Stimulated activated CD8-positive, alpha-beta memory T cell treated with anti-CD3 and anti-CD28 coated beads, Interleukin-4, amount 100 ng/mL, for 48 hours (primary cell): ENCODE data around the gene ALPK3.

Source experiments
- DNase-seq: peaks from one replicate; pipeline ENCODE4 v3.0.0-alpha.2; 2020

ALPK3 gene

GRCh38 chr15:84847382-84847781 is 30.2 kb downstream of the ALPK3 start:
- no peak for DNase-seq

DNA sequence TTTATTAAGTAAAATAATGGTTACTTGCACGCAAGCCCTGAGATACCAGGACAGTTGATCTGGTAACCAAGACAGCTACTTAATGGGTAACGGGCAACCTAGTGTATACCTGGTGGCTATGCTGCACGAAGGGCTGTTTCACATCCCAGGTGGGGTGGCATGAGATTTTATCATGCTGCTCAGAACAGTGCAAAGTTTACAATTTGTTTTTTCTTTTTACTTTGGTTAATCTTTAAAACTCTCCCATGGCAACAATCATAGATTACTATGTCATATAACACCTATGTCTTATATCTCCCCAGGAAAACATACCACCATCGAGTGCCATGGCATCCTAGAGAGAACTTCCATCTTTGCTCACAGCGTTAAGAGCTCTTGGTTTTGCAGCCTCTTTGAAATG is 35.1 kb downstream of the ALPK3 start:
- DNase-seq = no peak

- no peak for DNase-seq
Measured at GRCh38 chr15:84855136-84855535, 38.0 kb downstream of the ALPK3 start.

- DNase-seq = no peak
Measured at GRCh38 chr15:84855765-84856164, 38.6 kb downstream of the ALPK3 start.

- DNase-seq = no peak
Measured at GRCh38 chr15:84856731-84857417, 39.7 kb downstream of the ALPK3 start.

DNA sequence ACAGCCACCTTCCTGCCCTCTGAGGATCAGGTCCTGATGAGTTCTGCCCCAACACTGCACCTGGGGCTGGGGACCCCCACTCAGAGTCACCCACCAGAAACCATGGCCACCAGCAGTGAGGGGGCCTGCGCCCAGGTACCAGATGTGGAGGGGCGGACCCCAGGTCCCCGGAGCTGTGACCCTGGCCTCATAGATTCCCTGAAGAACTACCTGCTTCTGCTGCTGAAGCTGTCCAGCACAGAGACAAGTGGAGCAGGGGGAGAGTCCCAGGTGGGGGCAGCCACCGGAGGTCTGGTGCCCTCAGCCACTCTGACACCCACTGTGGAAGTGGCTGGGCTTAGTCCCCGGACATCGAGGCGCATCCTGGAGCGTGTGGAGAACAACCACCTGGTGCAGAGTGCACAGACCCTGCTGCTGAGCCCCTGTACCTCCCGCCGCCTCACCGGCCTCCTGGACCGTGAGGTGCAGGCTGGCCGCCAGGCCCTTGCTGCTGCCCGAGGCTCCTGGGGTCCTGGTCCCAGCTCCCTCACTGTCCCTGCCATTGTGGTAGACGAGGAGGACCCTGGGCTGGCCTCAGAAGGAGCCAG is 40.4 kb downstream of the ALPK3 start:
- no peak for DNase-seq

DNA sequence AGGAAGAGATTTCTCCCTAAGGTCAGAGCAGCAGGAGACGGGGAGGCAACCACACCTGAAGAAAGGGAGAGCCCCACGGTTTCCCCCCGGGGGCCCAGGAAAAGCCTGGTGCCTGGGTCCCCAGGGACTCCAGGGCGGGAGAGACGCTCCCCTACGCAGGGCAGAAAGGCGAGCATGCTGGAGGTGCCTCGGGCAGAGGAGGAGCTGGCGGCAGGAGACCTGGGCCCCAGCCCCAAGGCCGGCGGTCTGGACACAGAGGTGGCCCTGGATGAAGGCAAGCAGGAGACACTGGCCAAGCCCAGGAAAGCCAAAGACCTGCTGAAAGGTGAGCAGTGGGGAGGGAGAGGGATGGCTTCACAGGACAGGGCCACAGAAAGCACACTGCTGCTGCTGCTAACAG is 41.1 kb downstream of the ALPK3 start:
- no peak for DNase-seq

- DNase-seq = no peak
Measured at GRCh38 chr15:84859144-84859543, 42.0 kb downstream of the ALPK3 start.

DNA sequence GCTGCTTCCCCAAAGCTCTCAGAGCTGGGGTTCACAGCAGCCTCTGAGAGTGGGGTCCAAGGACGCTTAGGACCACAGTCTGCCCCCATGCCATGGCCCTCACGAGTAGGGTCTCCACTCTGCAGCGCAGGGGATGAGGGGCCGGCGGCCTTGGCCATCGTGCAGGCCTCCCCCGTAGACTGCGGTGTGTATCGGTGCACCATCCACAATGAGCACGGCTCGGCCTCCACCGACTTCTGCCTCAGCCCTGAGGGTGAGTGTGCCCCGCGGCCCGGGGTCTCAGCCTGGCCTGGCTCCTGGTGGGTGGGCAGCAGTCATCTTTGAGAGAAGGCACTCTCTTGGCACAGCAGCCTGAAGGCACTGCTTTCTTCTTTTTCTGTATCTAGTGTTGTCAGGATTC is 42.5 kb downstream of the ALPK3 start:
- DNase-seq = no peak

DNA sequence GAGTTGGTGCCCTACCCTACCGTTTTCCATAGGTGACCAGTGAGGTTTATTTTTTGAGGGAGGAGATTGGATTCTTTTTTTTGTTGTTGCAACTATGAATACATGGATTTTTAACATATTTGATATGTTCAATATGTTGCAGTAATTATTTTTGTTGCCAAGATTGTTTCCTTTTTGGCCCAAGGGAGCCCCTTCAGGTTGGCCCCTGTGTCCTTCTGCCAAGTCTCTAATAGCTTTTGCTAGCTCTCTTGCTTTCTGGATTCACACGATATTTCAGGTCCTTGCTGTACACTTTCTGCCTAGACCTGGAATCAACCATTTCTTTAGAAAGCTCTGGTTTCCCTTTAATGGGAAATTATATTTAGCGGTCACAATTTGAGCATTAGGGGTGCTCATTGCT is 44.6 kb downstream of the ALPK3 start:
- no peak for DNase-seq

DNA sequence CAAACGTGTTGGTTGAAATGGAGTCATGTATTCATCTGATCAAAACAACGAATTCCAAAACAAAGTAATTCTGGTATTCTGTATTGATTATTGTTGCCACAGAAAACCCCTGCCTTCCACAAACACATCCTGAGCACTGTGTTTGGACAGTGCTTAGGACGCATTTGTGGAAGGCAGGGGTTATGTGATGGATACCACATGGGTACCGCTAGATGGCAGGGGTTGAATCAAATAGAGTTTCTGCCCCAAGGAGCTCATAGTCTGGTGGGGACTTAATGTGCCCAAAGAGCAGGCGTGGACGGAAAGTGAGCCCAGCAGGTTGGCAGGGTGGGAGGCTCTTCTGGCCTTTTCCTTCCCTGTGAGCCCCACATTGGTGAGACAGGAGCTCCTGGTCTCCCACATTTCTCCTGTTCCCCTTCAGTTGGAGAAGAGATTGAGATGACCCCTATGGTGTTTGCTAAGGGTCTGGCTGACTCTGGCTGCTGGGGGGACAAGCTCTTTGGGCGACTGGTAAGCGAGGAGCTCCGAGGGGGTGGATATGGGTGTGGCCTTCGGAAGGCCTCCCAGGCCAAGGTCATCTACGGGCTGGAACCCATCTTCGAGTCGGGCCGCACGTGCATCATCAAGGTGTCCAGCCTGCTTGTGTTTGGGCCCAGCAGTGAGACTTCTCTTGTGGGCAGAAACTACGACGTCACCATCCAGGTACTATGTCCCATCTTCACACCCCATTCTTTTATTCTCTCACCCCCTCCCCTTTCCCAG is 45.2 kb downstream of the ALPK3 start:
- no peak for DNase-seq

DNA sequence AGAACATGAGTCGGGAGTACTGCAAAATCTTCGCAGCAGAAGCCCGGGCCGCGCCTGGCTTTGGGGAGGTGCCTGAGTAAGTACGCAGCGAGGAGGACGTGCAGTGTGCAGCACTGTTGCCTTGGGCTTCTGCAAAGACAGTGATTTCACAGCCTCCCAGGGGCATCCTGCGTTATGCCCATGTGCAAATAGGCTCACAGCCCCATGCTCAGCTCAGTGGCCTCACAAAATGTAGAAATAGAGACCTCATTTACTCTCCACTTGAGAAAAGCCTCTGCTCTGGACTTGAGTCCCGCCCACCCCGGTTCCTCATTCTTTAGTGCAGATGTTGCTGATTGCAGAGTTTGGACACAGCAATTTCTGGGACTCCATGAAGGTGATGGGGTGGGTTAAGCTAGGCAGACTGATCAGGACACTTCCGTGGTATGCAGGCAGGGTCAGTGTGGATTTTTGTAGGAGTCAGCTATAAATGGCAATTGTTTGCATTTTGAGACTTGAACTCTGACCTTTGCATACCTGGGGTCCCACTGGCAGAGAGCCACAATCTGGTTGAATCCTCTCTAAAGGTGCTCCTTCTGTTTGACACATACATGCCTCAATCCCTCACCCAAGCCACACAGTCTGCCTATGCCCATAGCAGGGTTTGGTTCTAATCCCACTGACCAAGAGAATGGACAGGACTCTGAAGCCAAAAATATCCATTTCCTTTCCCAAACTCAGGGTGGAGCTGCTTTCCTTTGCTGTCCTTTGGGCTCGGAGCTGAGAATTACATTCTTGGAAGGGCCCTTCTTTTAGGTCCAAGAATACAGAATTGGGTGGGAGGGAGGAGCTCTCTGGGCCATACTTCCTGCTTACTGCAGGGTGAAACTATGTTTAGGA is 46.6 kb downstream of the ALPK3 start:
- DNase-seq = no peak

GRCh38 chr15:84864444-84864795 is 47.3 kb downstream of the ALPK3 start:
- no peak for DNase-seq

GRCh38 chr15:84865074-84865569 is 48.0 kb downstream of the ALPK3 start:
- no peak for DNase-seq

- no peak for DNase-seq
Measured at GRCh38 chr15:84868037-84868880, 51.1 kb downstream of the ALPK3 start.

DNA sequence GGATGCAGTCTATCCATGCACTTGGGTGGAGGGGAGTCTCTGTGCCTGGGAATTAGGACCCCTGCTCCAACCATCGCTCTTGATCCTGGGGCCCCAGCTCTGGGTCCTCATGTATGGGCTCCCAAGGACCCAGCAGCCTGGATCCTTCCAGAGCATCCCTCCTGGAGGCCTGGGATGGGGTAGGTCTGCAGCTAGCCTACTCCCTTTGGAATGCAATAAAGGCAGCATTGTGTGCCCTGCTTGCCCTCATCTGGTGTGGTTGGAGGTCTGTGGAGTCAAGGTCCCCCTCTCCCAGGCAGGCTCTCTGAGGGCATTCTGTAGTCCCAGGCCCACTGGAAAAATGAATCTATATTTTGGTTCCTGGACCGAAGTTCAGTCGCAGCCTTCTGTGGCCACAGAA is 52.4 kb downstream of the ALPK3 start:
- no peak for DNase-seq

DNA sequence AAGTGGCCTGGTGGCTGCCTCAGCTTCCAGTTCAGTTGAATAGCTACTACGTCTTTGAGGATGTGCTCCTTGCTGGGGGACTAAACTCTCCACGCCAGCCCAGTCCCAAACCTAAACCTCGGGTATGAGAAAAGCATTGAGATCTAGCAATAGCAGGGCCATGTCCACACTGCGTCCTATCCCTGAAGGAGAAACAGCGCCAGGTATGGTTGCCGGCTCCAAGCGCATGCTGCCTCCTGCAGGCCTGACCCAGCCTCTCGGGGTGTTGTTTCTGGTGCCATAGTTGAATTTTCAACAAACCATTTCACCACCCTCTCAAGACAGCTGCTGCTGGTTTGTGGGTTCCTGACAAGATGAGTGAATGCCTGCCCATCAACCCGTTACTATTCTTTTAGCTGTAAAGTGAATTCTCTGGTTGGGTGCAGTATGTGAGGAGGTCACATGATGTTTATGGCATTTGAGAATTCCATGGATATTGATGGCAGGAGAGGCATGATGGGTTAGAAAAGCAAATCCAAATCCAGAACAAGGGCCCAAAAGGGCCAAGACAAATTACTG is 54.4 kb downstream of the ALPK3 start:
- no peak for DNase-seq

GRCh38 chr15:84872009-84872910 is 55.1 kb downstream of the ALPK3 start:
- no peak for DNase-seq

GRCh38 chr15:84873997-84874396 is 56.8 kb downstream of the ALPK3 start:
- DNase-seq = no peak

DNA sequence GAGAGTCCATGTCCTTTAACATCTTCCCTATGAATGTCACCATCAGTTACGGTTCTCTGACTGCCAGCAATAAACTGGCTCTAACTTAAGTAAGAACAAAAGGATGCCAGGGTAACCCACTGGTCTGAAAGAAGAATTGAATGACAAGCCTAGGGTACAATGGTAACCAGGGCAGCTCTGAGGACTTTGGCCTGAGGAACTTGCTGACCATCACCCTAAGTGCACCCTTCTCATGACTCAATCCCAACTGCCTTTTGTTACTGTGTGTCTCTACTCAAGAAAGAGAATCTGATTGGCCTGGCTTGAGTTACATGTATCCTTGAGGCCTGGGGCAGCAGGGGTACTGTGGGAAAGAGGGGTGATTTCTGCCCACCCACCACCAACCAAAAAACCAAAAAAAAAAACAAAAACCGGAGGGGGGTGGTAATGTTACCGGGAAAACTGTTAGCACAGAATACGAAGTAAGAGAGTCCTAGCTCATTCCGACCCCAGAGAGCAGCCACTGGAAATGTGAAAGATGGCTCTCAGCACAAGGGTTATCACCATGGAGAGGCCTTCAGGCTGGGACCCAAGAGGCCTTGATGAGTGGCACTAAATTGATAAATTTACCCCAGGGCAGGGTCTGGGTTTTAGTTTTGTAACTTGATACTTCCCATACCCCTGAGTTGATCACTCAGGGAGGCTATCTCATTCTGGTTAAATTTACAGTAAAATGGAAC is 58.0 kb downstream of the ALPK3 start:
- DNase-seq = no peak
